ENCODE measurements around the gene LAYN. TPM values are rescaled to one million over a fixed set of nuclear protein-coding genes. Genes with fewer than 3 reads are reported as not detected.

LAYN gene
- polyA plus RNA-seq, 4 donors, result 7.3 to 8.0 (median 7.5) TPM

DNA sequence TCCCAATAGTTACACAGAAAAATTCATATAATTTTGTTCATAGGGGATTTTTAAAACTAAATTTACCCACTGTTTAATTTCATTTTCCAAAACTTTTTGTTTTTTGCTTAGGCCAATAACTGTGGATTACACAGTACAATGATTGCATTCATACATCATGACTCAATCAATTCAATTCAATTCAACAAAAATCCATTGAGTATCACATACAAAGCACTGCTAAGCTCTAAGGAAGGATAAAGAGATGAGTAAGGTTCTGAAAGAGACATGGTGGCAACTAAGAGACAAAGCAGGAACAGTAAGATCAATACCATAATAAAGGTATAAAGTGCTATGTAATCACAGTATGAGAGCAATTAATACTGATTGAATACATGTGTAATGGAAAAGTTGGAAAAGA is 9.4 kb upstream of the LAYN start:
- DNase-seq (ENCODE audit: low read depth in 4 of 4, low spot score in 2 of 4), result no peak

DNA sequence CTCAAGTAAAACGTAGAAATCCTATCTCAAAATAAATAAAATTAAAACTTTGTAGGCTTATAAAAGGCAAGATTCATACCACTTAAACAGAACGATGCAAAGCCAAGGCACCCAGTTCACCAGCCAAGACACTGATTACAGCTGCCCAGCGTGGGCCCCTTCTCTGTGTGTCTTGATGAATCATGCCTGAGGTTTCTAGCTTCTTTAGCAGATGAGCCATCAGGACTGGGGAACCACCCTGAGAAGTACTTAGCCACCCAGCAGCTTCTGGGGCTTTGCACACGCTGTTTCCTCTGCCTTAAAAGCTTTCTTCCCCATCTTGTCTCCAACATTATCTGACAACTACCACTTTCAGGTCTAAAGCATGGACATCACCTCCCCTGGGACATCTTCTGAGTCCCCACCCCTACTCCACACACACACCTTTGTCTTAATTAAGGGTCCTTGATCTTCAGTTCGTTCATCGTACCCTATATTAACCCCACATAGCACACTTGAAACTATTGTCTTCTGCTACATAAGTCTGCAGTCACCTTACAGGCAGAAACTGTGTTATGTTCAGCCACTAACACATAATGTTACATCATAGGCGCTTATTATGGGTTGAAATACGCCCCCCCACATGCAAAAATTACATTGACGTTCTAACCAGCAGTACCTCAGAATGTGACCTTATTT is 8.7 kb upstream of the LAYN start:
- DNase-seq (ENCODE audit: low read depth in 4 of 4, low spot score in 2 of 4), result no peak

DNA sequence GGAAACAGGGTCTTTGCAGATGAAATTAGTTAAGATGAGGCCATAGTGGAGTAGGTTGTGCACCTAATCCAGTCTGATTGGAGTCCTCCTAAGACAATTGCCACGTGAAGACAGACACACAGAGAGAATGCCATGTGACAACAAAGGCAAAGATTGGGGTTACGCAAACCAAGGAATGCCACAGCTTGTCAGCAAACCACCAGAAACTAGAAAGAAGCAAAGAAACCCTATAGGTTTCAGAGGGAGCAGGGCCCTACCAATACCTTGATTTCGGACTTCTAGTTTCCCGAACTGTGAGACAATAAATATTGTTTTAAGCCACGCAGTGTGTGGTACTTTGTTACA is 8.2 kb upstream of the LAYN start:
- no peak for DNase-seq (ENCODE audit: low read depth in 4 of 4, low spot score in 2 of 4)

DNA sequence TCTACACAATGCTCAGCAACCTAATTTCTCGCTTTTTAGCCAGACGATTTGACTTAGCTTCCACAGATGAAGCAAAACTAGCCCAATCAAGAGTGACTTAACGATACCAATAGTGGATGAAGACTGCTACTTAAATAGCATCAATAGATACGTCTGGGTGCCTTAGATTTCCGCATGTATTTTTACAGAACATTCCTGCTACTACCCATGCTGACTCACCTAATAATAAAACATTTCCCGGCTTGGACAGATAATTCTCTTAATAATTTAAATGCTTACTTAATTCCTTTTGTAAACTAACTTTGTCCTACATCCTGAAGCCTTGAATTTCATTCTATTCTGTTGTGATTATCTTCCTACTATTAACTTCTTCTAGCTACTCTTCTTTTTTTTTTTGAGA is 5.2 kb upstream of the LAYN start:
- no peak for DNase-seq (ENCODE audit: low read depth in 4 of 4, low spot score in 2 of 4)

DNA sequence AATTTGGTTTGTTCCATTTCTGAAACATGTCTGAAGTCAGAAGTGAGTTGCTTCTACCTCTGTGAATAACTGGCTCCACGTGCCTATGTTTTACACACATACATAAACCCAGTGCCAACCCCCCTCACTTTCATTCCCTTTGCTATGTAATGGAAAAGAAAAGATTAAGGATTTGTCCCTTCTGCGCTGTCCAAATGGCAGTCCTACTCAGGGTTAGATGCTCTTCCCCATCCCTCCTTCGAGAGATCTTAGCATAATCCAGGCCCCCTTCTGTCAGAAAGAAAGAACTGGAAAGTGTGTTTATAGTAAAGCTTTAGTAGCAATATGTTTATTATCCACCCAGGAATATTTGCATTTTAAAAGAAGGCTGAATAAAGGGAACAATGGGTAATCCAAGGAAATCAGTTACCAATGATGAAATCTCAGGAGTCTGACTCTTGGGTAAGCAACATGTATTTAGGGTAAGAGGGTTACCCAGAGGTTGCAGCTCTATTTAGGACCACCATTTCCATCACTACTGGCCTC is 3.1 kb upstream of the LAYN start:
- no peak for DNase-seq (ENCODE audit: low read depth in 4 of 4, low spot score in 2 of 4)

DNA sequence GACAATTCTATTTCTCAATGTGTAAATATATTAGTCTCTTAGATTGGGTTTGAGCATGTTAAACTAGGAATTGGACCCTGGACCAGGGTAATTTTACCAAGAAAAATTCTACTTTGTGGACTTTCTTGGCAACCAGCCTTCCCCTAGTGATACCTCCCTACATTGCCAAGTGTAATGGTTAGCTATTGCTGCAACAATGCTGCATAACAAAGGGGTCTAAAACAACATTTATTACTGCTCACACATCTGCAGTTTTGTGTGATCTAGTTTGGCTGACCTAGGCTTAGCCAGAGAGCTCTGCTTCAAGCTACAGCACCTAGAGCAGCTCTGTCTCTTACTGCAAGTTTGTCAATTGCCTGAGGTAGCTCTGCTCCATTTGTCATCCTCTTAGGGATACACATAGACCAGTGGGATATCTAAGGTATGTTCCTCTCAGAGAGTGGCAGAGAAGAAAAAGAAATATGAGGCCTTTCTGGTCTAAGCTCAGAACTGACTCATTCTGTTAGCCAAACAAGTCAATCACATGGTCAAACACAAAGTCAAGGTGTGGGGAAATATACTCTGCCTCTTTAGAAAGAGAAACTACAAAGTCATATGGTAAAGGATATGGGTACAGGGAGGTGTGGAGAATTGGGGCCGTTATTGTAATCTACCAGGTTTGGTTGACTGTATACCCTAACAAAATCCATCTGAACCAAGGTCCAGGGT is 2.0 kb upstream of the LAYN start:
- no peak for DNase-seq (ENCODE audit: low read depth in 4 of 4, low spot score in 2 of 4)

DNA sequence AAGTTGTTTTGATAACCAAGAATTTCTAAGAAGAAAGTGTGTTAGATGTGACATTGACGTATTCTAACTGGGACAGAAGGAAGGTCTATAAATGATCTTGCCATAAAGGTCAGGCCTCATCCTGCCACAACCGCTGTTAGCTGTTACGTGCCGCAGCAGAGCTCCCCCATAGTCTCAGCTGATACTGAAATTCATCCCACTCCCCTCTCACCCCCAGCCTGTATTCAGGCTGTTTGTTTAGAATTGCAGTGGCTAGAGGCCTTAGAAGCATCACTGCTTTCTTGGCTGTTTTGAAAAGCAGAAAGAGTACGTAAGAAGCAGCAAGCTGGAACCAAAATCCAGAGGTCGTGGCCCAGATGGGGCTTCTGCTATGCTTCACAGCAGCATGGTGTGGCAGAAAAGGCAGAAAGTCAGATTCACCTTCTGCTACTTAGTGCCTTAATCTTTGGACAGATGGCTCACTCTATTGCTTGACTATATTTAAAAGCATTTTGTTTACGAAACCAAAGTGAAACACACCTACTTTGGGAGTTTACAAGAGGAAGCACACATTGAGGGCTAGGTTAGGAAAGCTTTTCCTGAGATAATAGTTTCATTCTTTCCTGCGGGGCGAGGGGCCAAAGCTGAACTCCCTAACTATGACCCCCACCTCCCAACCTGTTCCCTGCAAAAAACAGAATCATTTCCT is 950 bp upstream of the LAYN start:
- DNase-seq (ENCODE audit: low read depth in 4 of 4, low spot score in 2 of 4), result no peak

DNA sequence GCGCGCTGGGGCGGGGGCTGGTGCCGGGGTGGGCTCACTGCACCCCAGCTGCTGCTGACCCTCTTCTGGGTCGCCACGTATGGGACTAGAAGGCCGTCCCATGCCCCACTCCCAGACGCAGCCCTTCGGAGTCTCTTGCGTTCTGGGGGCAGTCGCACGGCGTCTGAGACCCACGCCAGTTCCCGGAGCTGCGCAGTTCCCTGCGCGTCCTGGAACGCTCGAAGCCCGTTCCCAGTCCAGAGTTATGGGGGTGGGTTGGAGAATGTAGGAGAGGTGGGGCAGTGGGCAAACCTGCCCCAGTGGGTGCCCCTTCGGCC is 375 bp downstream of the LAYN start:
- no peak for DNase-seq (ENCODE audit: low read depth in 4 of 4, low spot score in 2 of 4)

DNA sequence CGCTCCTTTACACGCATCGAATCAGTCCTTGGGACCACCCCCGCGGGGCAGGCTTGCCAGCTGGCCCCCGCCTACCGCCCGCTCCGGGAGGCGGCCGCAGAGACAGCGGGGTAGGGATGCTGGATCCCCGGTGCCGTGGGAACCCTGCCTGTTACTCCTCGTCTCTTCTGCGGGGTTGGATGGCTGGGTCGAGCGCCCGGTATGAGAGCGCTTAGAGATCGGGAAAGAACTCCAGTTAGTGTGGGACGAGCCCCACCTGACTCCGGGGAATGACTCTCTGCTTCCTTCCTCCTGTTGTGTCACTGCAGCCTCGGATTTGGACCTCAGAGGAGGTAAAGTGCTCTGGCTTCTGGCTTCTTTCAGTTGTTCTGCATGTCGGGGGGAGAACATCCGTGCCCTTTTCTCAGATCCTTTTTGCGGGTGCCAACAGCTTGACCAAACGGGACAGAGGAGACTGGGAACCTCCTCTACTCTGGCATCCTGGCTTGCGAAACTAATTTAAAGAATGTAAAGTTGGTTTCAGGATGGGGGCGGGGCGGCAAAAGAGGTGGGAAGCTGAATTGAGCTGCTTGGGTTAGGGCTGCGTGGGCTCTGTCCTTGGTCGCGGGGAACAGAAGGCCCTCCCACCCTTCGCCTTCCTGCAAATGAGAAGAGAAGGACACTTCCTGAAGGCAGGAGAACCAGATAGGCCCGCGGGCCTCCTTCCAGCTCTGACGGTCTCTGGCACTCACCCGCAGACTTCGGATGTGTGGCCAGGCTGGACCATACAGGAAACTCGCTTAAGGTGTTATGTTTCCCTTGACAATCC is 938 bp downstream of the LAYN start:
- no peak for DNase-seq (ENCODE audit: low read depth in 4 of 4, low spot score in 2 of 4)

DNA sequence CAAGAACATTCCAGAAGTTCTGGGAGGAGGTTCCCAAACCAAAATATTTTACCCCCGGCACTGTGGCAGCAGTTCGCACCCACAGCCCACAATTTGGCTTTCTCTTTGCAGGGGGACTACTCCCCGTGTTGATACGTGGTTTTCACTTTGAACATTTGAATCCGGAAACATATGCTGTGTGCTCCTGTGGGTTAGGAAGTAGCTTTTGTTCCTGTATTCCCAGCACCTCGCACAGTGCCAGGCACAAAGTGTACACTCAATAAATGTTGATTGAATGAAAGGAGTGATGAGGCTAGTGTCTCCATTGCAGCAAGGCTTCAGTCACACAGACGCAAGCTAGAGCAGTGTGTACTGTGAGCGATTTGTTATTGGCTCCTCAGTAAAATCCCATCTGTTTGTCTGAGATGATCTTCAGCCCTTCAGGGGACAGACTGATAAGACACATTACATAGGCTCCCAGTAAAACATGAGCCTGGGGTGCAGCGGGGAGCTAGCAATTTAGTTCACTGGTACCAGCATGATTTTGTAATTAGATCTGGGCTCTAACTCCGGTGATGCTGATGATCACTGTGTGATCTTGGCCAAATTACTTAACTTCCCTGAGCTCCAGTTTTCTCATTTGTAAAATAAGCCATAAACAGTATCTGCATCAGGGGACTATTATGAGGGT is 2.2 kb downstream of the LAYN start:
- no peak for DNase-seq (ENCODE audit: low read depth in 4 of 4, low spot score in 2 of 4)

DNA sequence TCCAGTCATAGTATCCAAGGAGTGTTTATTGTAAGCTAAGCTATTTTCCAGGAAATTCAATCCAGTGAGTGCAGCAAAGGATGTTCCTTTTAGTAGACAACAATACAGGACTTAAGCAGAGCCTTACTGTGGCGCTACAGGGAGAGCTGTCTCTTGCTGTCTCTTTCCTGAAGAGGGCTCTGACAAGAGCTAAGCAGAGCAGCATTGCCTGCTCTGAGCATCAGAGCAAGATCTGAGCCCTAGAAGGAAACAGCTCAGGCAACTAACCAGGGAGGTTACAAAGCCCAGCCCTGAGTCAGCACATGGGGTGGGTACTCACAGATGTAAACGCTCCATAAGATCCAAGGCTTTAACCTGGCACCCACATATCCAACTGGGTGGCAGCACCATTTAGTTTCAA is 8.0 kb downstream of the LAYN start:
- DNase-seq (ENCODE audit: low read depth in 4 of 4, low spot score in 2 of 4), result no peak

DNA sequence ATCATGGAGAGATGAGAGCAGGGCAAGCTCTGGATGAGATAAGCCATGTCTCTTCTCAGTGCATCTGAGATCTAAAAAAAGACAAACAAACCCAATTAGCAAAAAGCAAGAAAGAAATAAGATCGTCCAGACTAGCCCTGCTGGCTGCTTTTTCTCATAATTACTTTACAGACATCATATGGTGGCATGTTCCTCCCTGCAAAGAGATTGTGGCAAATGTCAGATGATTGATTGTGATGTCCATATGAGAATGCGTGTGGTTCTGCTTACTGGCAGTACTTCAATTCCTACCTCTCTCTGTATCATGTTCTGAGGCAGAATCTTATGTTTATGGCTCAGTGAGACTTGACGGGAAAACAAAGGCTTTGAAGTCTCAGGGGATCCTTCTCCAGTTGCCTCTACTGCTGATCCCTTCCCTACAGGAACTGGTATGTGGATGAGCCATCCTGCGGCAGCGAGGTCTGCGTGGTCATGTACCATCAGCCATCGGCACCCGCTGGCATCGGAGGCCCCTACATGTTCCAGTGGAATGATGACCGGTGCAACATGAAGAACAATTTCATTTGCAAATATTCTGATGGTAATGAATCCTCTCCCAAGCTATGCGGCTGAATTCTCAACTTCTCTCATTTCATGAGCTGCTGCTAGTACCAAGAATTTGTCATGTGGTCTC is 8.8 kb downstream of the LAYN start:
- no peak for DNase-seq (ENCODE audit: low read depth in 4 of 4, low spot score in 2 of 4)

DNA sequence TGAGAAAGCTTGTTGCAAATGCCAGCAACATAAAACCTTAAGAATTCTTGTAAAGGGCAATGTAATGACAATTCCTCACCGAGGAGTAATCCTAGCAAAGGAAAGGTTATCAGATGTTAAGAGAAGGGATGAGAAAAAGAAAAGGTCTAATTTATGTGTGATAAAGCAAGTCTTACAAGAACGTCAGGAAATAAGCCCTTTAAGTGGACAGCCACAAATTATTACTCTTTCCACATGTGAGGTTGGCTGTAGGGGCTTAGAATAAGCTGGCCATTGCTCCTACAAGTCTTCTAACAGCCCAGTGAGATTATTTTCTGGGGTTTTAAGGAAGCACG is 9.3 kb downstream of the LAYN start:
- DNase-seq (ENCODE audit: low read depth in 4 of 4, low spot score in 2 of 4), result no peak

DNA sequence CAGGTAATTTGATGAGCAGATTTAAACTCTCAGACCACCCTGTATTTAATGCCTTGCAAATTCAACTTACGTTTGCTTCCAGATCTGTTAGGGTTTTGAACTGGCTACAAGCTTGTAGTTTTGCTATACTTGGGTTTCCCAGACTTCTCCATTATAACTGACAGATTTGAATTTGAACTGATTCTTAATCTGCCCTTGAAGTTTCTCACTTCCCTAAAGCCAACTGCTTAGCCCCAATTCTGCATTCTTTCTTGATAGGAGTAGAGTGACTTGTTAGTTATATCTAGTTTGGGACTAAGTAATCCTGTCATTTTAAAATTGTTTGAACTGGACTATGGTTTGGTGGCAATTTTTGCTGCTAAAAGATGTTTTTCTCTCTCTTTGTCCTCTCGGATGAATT is 9.7 kb downstream of the LAYN start:
- DNase-seq (ENCODE audit: low read depth in 4 of 4, low spot score in 2 of 4), result no peak

DNA sequence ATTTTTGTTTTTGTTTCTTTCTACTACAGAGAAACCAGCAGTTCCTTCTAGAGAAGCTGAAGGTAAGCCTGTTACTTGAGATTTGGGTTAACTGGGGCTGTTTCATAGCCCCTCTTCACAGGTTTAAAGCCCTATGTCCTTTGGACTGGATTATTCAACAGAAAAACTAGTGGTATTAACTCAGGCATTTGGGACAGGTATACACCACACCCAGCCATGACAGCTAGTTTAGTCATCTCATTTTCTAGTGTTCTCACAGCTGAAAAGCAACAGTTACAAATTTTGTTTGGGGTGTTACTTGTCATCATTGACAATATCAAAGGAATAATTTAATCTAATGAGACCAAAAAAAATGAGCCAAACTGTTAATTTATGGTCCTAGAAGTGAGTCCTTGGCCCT is 14.0 kb downstream of the LAYN start:
- DNase-seq (ENCODE audit: low read depth in 4 of 4, low spot score in 2 of 4), result no peak

DNA sequence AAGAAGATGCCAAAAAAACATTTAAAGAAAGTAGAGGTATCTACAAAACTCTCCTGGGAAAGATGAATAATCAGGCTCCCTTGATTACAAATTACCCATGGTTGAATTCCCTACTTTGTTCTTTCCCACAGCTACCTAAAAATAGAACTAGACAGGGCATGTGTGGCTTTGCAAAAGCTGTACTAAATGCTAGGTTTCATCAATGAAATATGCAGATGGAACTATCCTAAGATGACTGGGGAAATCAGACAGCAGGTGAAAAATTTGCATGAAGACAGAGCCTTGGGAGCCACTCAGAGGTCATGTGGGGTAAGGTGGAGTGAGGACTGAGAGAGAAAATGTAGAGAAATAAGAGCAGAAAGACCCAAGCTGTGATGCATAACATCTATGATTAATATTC is 14.7 kb downstream of the LAYN start:
- no peak for DNase-seq (ENCODE audit: low read depth in 4 of 4, low spot score in 2 of 4)

DNA sequence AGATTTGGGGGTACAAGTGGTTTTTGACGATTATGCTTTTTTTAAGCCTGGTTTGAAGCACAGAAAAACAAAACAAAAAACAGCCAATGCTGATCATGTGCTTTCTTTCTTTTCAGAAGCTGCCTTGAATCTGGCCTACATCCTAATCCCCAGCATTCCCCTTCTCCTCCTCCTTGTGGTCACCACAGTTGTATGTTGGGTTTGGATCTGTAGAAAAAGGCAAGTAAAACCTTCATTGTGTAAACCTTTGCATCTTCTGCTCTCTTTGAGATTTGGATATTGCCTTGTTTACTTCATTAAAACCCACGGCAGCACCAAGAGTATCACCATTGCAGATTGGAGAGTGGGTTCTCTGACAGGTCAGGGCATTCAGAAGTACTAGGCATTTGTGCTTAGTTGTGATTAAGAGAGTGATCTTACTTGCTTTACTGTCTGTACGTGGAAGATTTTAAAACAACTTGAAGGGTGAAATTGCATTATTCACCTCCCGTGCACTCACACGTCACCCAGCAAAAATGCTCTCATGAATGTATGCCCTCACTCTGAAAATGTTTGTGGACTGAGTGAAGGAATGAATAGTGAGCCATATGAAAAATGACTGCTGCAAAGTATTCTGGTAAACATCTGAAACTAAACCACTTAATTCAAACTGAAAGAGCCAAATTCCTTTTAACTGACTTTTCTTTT is 17.0 kb downstream of the LAYN start:
- no peak for DNase-seq (ENCODE audit: low read depth in 4 of 4, low spot score in 2 of 4)

DNA sequence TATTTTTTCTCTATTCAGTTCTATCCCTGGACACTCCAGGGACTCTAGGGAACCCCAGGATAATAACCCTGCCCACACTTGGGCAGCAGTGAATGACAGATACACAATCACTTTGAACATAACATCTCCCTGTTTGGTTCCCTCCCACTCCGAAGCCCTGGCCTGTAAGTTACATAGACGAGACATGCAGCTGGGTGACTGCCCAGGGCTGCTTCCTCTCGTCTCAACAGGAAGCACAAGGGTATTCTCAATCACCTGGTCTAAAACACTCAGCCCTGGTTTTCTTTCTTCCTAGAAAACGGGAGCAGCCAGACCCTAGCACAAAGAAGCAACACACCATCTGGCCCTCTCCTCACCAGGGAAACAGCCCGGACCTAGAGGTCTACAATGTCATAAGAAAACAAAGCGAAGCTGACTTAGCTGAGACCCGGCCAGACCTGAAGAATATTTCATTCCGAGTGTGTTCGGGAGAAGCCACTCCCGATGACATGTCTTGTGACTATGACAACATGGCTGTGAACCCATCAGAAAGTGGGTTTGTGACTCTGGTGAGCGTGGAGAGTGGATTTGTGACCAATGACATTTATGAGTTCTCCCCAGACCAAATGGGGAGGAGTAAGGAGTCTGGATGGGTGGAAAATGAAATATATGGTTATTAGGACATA is 19.4 kb downstream of the LAYN start:
- DNase-seq (ENCODE audit: low read depth in 4 of 4, low spot score in 2 of 4), result no peak

DNA sequence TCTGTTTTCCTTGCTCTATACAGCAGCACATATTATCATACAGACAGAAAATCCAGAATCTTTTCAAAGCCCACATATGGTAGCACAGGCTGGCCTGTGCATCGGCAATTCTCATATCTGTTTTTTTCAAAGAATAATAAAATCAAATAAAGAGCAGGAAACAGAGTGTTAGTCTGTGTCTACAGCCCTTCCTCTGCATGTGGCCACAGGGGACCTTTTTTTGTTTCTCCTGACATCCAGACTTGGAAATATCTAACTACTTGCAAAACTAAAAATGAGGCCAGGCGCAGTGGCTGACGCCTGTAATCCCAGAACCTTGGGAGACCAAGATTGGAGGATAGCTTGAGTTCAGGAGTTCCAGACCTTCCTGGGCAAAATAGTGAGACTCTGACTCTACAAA is 20.3 kb downstream of the LAYN start:
- no peak for DNase-seq (ENCODE audit: low read depth in 4 of 4, low spot score in 2 of 4)

All from left renal cortex interstitium (tissue), 4 donors.